B cell (primary cell): ENCODE results near the gene MAPK8. TPM values are rescaled to one million over a fixed set of nuclear protein-coding genes. Genes with fewer than 3 reads are reported as not detected.

Source experiments
- ATAC-seq: fragments of 200-7000 bp; cut with Tn5 transposase; one replicate; pipeline ENCODE4 v1.10.0; 2021; ENCODE audit warnings: low read depth, mild to moderate bottlenecking, moderate number of reproducible peaks, moderate library complexity
- CTCF ChIA-PET: fragments of 350-600 bp; sonication (Branson Sonifier 250); formaldehyde crosslinking; loops from one replicate; lab custom pipeline; 2021; ENCODE audit warnings: antibody characterized with exemption, inconsistent platforms; lab: Charles Lee
- POLR2A ChIA-PET: fragments of 350-600 bp; sonication (Branson Sonifier 250); formaldehyde crosslinking; loops from one replicate; lab custom pipeline; 2021; ENCODE audit warnings: antibody characterized with exemption; lab: Charles Lee
- DNase-seq: peaks from one replicate; pipeline ENCODE4 v3.0.0; 2013
- H2AFZ ChIP-seq: 2 replicates; pipeline ENCODE4 v1.6.1; 2012; ENCODE audit warnings: mild to moderate bottlenecking, low read depth, low read length; ENCODE audit not compliant: insufficient read depth, poor library complexity, severe bottlenecking
- H3K27ac ChIP-seq, 2 donors: 1 replicate in 1 of 2; 2 replicates in 1 of 2; pipeline ENCODE4 v1.5.1; 2012 to 2013; ENCODE audit warnings: low read length in 2 of 2, mild to moderate bottlenecking in 2 of 2, moderate library complexity in 1 of 2
- H3K27me3 ChIP-seq, 4 experiments: fragments of 200-600 bp in 1 of 4; sonication (generic) in 1 of 4; replicated peaks in 1 of 4; 1 replicate in 2 of 4; 2 replicates in 2 of 4; pipeline versions ENCODE4 v1.6.1 to v1.7.0; 2013 to 2016; ENCODE audit warnings: low read length in 3 of 4, mild to moderate bottlenecking in 2 of 4, mixed read lengths in 1 of 4, moderate library complexity in 1 of 4; ENCODE audit not compliant: insufficient read depth in 4 of 4, control insufficient read depth in 3 of 4; ENCODE audit errors: control extremely low read depth in 1 of 4
- H3K36me3 ChIP-seq, 2 experiments: replicated peaks in 1 of 2; 1 replicate in 1 of 2; 2 replicates in 1 of 2; pipeline versions ENCODE4 v1.6.1 to v1.7.1; 2013; ENCODE audit warnings: low read length in 1 of 2; ENCODE audit not compliant: insufficient read depth in 2 of 2, control insufficient read depth in 1 of 2; ENCODE audit errors: control extremely low read depth in 1 of 2, extremely low read depth in 1 of 2
- H3K4me1 ChIP-seq, 2 donors: fragments of 200-600 bp in 1 of 2; sonication (generic) in 1 of 2; 1 replicate in 1 of 2; 2 replicates in 1 of 2; pipeline versions ENCODE4 v1.5.1 to v1.6.1; 2013 to 2017; ENCODE audit warnings: low read length in 2 of 2; ENCODE audit not compliant: control insufficient read depth in 2 of 2, insufficient read depth in 2 of 2
- H3K4me2 ChIP-seq: replicated peaks from 2 replicates; pipeline ENCODE3; 2012; ENCODE audit warnings: mild to moderate bottlenecking, low read depth, low read length; ENCODE audit not compliant: poor library complexity, severe bottlenecking
- H3K4me3 ChIP-seq, 5 experiments: fragments of 200-600 bp in 1 of 5; sonication (generic) in 1 of 5; 1 replicate in 3 of 5; 2 replicates in 2 of 5; pipeline versions ENCODE4 v1.5.1 to v1.7.0; 2011 to 2016; ENCODE audit warnings: low read length in 4 of 5, mild to moderate bottlenecking in 4 of 5, low read depth in 2 of 5, control low read depth in 1 of 5, moderate library complexity in 1 of 5; ENCODE audit not compliant: insufficient read depth in 1 of 5; ENCODE audit errors: control extremely low read depth in 1 of 5, extremely low read depth in 1 of 5
- H3K79me2 ChIP-seq: fragments of 200-600 bp; sonication (generic); one replicate; pipeline ENCODE4 v1.6.0; 2016; ENCODE audit warnings: low read length; ENCODE audit not compliant: control insufficient read depth, insufficient read depth
- H3K9ac ChIP-seq: fragments of 200-600 bp; sonication (generic); 2 replicates; pipeline ENCODE4 v1.6.1; 2017; ENCODE audit warnings: mild to moderate bottlenecking, low read length, moderate library complexity
- H3K9me3 ChIP-seq, 3 donors: one replicate each; pipeline versions ENCODE4 v1.6.1 to v1.7.1; 2013; ENCODE audit warnings: low read length in 2 of 3; ENCODE audit not compliant: control insufficient read depth in 2 of 3, insufficient read depth in 1 of 3; ENCODE audit errors: control extremely low read depth in 1 of 3
- H4K20me1 ChIP-seq: 2 replicates; pipeline ENCODE4 v1.6.0; 2012; ENCODE audit warnings: mild to moderate bottlenecking, low read length; ENCODE audit not compliant: insufficient read depth, control insufficient read depth, poor library complexity, severe bottlenecking
- H3K27ac Mint-ChIP-seq: one replicate; pipeline ENCODE4 v1.8.0; 2021; ENCODE audit warnings: mixed read lengths
- H3K27me3 Mint-ChIP-seq: one replicate; pipeline ENCODE4 v1.8.0; 2021; ENCODE audit warnings: mixed read lengths
- H3K4me1 Mint-ChIP-seq: one replicate; pipeline ENCODE4 v1.8.0; 2021; ENCODE audit warnings: mixed read lengths
- H3K4me3 Mint-ChIP-seq: one replicate; pipeline ENCODE4 v1.8.0; 2021; ENCODE audit warnings: mixed read lengths
- H3K9me3 Mint-ChIP-seq: one replicate; pipeline ENCODE4 v1.8.0; 2022; ENCODE audit warnings: mixed read lengths; ENCODE audit not compliant: insufficient read depth
- CTCF ChIP-seq: fragments of 200-600 bp; IDR thresholded peaks from one replicate; pipeline ENCODE4 v1.8.0; 2022; ENCODE audit warnings: antibody characterized with exemption, mild to moderate bottlenecking
- EZH2 ChIP-seq: IDR thresholded peaks from 2 replicates; pipeline ENCODE4 v1.6.1; 2012; ENCODE audit warnings: borderline replicate concordance, low read depth, mild to moderate bottlenecking, moderate library complexity, low read length; ENCODE audit not compliant: insufficient read depth, poor library complexity, severe bottlenecking
- WGBS: methylation state at CpG from one replicate; pipeline ENCODE4 v1.1.5; 2013; ENCODE audit warnings: missing lambda C conversion rate; ENCODE audit not compliant: insufficient coverage; 5-methylcytosine and 5-hydroxymethylcytosine counted together
- intact Hi-C: fragments of 100-400 bp; cut with micrococcal nuclease; formaldehyde crosslinking; loops from one replicate; pipeline ENCODE4 v1.10.0; 2022
- polyA plus RNA-seq: library from polyadenylated mRNA; depleted of rRNA; stranded (reverse); fragments of >200 nt; gene quantifications from 2 replicates; pipeline ENCODE4 v1.2.3, GENCODE V29; 2012
- total RNA-seq, 2 donors: library from RNA; stranded (reverse); fragments of 120-200 nt in 1 of 2; gene quantifications; 1 replicate in 1 of 2; 2 replicates in 1 of 2; pipeline versions ENCODE4 v1.2.3 to v1.2.4, GENCODE V29; 2013 to 2022

MAPK8 gene
- total and polyA plus RNA-seq, 2 donors (not counting 1 experiment from before 2014, with no cell fraction given), result 13.7 to 40.0 TPM

- DNase-seq, result no peak
- Mint-ChIP-seq H3K9me3 (peaks cover 3% of the 10 kb centered on the region), H3K4me3 (no peak overlapping the region), H3K27me3 (no peaks in the 10 kb centered on the region), H3K4me1 (peaks cover 4% of the 10 kb centered on the region), H3K27ac (no peak overlapping the region)
- CTCF ChIA-PET, result no interaction called here
- H3K4me3 ChIP-seq, result no peak overlapping the region
- ATAC-seq, result no peak
- H3K27me3 ChIP-seq, result no peaks in the 10 kb centered on the region
- peaks cover 32% of the 10 kb centered on the region for H4K20me1 ChIP-seq
- peaks cover 68% of the 10 kb centered on the region for H3K79me2 ChIP-seq
- H3K9ac ChIP-seq, result no peak overlapping the region
- TF ChIP-seq EZH2, result no peak
- TF ChIP-seq CTCF, result no peak
- H3K4me2 ChIP-seq, result no peak overlapping the region
- peaks cover 4 to 7% of the 10 kb centered on the region in 2 experiments for H3K36me3 ChIP-seq
- intact Hi-C loops, result no loop called here
- H3K4me1 ChIP-seq, result no peaks in the 10 kb centered on the region
- no peak overlapping the region for H2AFZ ChIP-seq
- H3K9me3 ChIP-seq, result peaks cover 3 to 10% (median 5%) of the 10 kb centered on the region in 3 donors
- no peak overlapping the region for H3K27ac ChIP-seq
- WGBS, result 96% methylated on average over 3 of the region's 3 CpGs
- POLR2A ChIA-PET, result no interaction called here
Observed at GRCh38 chr10:48330269-48330668, 23.8 kb downstream of the MAPK8 start.

GRCh38 chr10:48331436-48331835 lies 25.0 kb downstream of the MAPK8 start:
- no peak overlapping the region for H3K4me3 Mint-ChIP-seq
- Histone ChIP-seq H3K9ac (no peak overlapping the region), H3K79me2 (peaks cover 58% of the 10 kb centered on the region), H2AFZ (no peak overlapping the region), H3K27ac (no peak overlapping the region), H3K4me3 (no peak overlapping the region), H3K36me3 (peaks cover 4 to 7% of the 10 kb centered on the region in 2 experiments), H3K4me2 (no peak overlapping the region), H3K4me1 (no peaks in the 10 kb centered on the region), H4K20me1 (peaks cover 32% of the 10 kb centered on the region), H3K27me3 (no peaks in the 10 kb centered on the region), H3K9me3 (peaks cover 3 to 10% (median 5%) of the 10 kb centered on the region in 3 donors)
- POLR2A ChIA-PET, result no interaction called here
- CTCF ChIA-PET, result no interaction called here
- no CpG with 5 or more reads among the region's 1 CpG for WGBS
- DNase-seq (no peak), ATAC-seq (no peak)
- H3K4me1 Mint-ChIP-seq, result no peaks in the 10 kb centered on the region
- TF ChIP-seq CTCF (no peak), EZH2 (no peak)
- intact Hi-C loops, result no loop called here
- peaks cover 3% of the 10 kb centered on the region for H3K9me3 Mint-ChIP-seq
- H3K27me3 Mint-ChIP-seq, result no peaks in the 10 kb centered on the region
- no peak overlapping the region for H3K27ac Mint-ChIP-seq
